Activated CD8-positive, alpha-beta memory T cell treated with anti-CD3 and anti-CD28 coated beads for 48 hours (primary cell): ENCODE results near the gene TM4SF20.

Experiments used
- DNase-seq, 3 experiments: peaks; one replicate each; pipeline ENCODE4 v3.0.0-alpha.2; 2020; ENCODE audit warnings: low read depth in 2 of 3, low spot score in 2 of 3

Gene TM4SF20

DNA sequence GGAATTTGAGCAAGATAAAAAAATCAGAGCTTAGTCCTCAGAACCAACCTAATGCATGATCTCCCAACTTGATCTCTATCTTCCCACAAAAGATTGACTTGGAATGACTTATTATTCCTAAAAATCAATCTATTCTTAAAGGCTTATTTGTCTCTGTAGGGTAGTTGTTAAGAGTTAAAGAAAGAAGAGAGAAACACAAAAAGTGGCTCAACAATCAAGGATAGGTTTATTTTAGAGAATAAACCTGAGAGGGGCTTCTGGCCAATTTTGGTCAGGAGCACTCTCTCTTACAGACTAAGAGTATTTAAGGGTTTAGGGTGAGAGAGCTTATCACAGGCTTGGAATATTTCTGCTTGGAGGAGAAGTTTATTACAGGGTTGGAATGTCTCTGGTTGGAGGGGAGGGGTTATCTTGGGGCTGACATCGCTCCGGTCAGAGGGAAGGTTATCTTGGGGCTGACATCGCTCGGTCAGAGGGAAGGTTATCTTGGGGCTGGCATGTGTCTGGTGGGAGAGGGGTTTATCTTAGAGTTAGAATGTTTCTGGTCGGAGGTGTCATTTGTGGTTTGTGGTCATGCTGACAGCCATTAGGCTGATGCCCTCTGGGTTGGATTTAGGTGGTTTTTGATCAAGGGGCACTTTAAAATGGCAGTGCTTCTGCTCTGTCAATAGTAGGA lies 56.4 kb downstream of the TM4SF20 start:
- no peak for DNase-seq

DNA sequence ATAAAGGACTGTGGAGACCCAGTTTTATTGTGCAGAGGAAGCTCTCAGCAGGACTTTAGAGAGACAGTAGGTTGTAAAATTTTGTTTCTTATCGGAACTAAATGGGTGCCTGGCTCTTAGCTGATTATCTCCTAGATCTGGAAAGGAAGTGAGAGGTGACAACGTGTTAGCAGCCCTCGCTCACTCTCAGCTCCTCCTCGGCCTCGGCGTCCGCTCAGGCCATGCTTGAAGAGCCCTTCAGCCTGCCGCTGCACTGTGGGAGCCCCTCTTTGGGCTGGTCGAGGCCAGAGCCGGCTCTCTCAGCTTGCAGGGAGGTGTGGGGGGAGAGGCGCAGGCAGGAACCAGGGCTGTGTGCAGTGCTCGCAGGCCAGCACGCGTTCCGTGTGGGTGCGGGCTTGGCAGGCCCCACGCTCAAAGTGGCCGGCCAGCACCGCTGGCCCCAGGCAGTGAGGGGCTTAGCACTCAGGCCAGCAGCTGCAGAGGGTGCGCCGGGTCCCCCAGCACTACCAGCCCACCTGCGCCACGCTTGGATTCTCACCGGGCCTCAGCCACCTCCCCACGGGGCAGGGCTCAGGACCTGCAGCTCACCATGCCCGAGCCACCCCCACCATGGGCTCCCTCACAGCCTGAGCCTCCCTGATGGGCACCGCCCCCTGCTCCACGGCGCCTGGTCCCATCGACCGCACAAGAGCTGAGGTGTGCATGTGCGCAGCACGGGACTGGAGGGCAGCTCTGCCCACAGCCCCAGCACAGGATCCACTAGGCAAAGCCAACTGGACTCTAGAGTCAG lies 58.6 kb downstream of the TM4SF20 start:
- no peak for DNase-seq

GRCh38 chr2:227317834-227318233 lies 61.3 kb downstream of the TM4SF20 start:
- no peak for DNase-seq

GRCh38 chr2:227313310-227313709 lies 65.8 kb downstream of the TM4SF20 start:
- DNase-seq = no peak

GRCh38 chr2:227312579-227312978 lies 66.5 kb downstream of the TM4SF20 start:
- DNase-seq = no peak
